Activated naive CD8-positive, alpha-beta T cell treated with anti-CD3 and anti-CD28 coated beads for 36 hours (primary cell): ENCODE measurements around the gene TMEM234. TPM values are rescaled to one million over a fixed set of nuclear protein-coding genes. Genes with fewer than 3 reads are reported as not detected.
A peak's percentile ranks its signal among the peaks of the same experiment; 100 is the strongest.

Source experiments
- DNase-seq: peaks from one replicate; pipeline ENCODE4 v3.0.0; 2021
- H3K27ac Mint-ChIP-seq: one replicate; pipeline ENCODE4 v1.8.0; 2022; ENCODE audit warnings: mild to moderate bottlenecking, moderate library complexity, mixed read lengths
- H3K27me3 Mint-ChIP-seq: one replicate; pipeline ENCODE4 v1.8.0; 2022; ENCODE audit warnings: mild to moderate bottlenecking, mixed read lengths
- H3K36me3 Mint-ChIP-seq: one replicate; pipeline ENCODE4 v1.8.0; 2021; ENCODE audit warnings: mild to moderate bottlenecking, mixed read lengths
- H3K4me1 Mint-ChIP-seq: one replicate; pipeline ENCODE4 v1.8.0; 2021; ENCODE audit warnings: mixed read lengths
- H3K4me3 Mint-ChIP-seq: one replicate; pipeline ENCODE4 v1.8.0; 2022; ENCODE audit warnings: mild to moderate bottlenecking, moderate library complexity, mixed read lengths
- H3K9me3 Mint-ChIP-seq: one replicate; pipeline ENCODE4 v1.8.0; 2022; ENCODE audit warnings: mixed read lengths
- total RNA-seq, 2 experiments: library from RNA; stranded (reverse); gene quantifications; one replicate each; pipeline ENCODE4 v1.2.3, GENCODE V29; 2021

Gene TMEM234
- total RNA-seq, 2 experiments from 2014 or later: 5.7 to 6.5 TPM

DNA sequence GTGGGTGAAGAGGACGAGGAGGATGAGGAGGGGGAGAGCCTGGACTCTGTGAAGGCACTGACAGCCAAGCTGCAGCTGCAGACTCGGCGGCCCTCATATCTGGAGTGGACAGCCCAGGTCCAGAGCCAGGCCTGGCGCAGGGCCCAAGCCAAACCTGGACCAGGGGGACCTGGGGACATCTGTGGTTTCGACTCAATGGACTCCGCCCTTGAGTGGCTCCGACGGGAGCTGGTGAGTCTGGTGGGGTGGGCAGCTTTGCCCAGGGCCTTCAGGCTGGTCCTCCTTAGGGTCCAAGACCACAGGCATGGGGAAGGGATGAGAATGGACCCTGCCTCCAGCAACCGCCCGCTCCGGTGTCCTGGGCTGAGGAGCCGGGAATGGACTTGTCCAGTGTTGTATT, 25.3 kb upstream of the TMEM234 start:
- Mint-ChIP-seq H3K4me3 (no peak overlapping the region), H3K27me3 (no peaks in the 10 kb centered on the region), H3K9me3 (no peaks in the 10 kb centered on the region), H3K27ac (peak overlapping the region; percentile 92), H3K36me3 (peaks cover 14% of the 10 kb centered on the region), H3K4me1 (peaks cover 47% of the 10 kb centered on the region)
- no peak for DNase-seq

DNA sequence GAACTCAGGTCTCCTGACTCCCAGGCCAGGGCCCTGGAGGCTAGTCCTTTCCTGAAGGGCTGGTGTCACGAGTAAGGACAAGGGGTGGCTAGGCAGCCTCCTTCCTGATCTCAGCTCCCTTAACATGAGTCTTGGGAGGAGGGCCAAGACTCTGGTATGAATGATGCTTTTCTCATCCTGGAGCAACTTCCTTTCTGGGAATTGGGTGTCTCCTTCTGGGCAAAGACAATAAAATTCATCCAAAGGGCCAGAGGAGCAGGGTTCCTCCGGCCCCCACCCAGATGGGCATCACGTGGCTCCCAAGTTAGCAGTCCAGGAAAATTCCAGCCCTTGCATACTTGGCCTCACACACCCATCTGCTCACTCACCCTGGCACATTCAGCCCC, 24.7 kb upstream of the TMEM234 start, which contains the start of gene FAM167B:
Gene FAM167B (plus strand): TSS at position 335 of the 386 bp plus-strand sequence. CDS start 200 bp downstream, outside the sequence.
- H3K36me3 Mint-ChIP-seq: peaks cover 8% of the 10 kb centered on the region
- H3K4me3 Mint-ChIP-seq: peak within 1 kb of the TSS; percentile 36
- peaks cover 50% of the 10 kb centered on the region for H3K4me1 Mint-ChIP-seq

DNA sequence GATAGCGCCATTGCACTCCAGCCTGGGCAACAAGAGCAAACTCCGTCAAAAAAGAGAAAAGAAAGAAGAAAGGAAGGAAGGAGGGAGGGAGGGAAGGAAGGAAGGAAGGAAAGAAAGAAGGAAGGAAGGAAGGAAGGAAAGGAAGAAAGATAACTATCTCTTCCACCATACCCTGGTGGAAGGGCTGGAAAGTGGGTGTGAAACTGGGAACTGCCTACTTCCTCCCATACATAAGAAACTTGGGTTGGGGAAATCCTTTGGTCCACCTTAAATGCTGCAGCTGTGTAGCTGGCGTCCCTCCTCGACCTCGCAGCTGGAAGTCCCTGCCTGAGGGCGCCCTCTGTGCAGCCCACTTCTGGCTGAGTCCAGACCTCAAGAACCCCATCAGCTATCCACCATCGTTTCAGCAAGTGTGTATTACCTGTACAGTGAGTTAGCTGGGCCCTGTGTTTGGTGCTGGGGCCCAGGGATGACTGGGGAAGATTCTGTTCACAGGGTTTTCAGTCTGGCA, 20.2 kb upstream of the TMEM234 start:
- Mint-ChIP-seq H3K36me3 (no peaks in the 10 kb centered on the region), H3K9me3 (no peaks in the 10 kb centered on the region), H3K27ac (peak overlapping the region; percentile 16), H3K4me1 (peaks cover 27% of the 10 kb centered on the region), H3K27me3 (no peaks in the 10 kb centered on the region), H3K4me3 (no peak overlapping the region)
- no peak for DNase-seq

More for the DNA sequence above, 24.7 kb upstream of the TMEM234 start, which contains the start of gene FAM167B:
- Mint-ChIP-seq H3K27ac (peak within 1 kb of the TSS; percentile 92), H3K9me3 (no peaks in the 10 kb centered on the region), H3K27me3 (no peaks in the 10 kb centered on the region)
- no peak for DNase-seq

DNA sequence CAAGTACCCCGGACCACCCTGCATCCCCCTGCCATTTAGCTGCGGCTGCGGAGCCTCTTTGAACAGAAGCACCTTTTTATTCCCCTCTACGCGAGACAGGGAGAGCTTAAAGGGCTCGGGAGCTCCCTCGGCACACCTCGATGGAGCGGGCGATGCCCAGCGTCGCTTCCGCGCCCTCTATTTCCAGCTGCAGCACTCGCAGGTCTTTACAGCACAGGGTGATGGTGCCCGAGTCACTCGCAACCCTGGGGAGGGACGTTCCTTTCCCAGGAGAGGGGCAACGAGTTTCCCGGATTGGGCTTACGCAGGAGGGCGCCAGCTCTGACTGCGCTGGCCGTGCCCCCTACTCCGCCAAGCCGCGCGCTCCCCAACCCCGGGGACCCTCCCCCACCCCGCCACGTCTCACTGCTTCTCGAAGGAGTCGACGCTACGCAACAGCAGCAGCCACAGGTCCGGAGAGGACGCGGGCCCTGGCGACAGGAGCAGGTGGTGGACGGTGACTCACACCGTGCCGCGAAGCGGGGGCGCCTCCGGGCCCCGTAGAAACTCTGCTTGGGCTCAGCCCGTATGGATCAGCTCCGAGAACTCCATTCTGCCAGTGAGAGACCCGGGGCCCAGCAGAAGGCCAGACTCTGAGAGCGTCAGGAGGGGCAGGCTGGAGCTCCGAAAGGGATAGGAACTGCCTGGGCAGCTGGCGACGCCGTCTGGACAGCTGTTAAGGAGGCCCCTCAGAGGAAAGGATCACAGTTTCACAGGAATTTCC, 19.0 kb upstream of the TMEM234 start:
- Mint-ChIP-seq H3K9me3 (no peaks in the 10 kb centered on the region), H3K27ac (peak overlapping the region; percentile 67), H3K4me3 (peak overlapping the region; percentile 81), H3K36me3 (no peaks in the 10 kb centered on the region), H3K4me1 (peaks cover 16% of the 10 kb centered on the region), H3K27me3 (no peaks in the 10 kb centered on the region)
- no peak for DNase-seq

DNA sequence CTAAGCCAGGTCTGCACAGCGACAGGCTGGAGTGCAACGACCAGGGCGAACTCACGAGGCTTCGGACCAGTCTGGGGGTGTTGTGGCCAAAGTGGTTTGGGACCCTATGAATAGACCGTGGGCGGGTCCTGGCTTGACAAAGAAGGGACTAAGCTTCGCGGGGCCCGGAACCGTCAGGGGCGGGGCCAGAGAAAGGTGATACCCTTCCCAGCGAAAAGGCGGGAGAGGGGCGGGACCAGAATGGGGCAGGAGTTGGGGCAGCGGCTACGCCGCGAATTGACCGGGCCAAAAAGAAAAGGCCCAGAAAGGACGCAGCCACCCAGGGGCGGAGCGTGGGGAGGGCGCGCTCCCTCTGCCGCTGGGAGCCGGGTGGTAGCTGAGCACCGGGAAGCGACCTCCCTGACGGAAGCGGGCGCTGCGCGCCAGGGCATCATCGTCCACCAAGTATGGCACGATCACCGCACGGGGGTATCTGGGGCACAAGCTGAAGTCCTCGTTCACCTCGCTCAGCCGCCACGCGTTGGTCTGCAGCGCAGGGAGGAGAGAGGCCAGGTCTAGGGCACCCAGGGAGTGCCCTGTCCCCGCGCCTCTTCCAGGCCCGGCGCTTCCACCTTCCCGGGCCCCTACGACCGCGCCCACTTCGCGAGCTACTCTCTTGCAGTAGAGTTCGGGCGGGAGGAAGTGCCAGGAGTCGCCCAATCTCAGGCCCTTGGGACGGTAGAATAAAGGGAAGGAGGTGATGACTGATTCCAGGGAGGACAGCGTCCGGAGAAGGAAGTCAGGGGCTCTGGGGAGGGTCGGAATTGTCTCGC, 18.2 kb upstream of the TMEM234 start:
- peaks cover 16% of the 10 kb centered on the region for H3K4me1 Mint-ChIP-seq
- no peaks in the 10 kb centered on the region for H3K27me3 Mint-ChIP-seq
- H3K36me3 Mint-ChIP-seq: no peaks in the 10 kb centered on the region
- H3K9me3 Mint-ChIP-seq: no peaks in the 10 kb centered on the region
- H3K4me3 Mint-ChIP-seq: peak overlapping the region; percentile 81
- DNase-seq: no peak
- H3K27ac Mint-ChIP-seq: peak overlapping the region; percentile 23

DNA sequence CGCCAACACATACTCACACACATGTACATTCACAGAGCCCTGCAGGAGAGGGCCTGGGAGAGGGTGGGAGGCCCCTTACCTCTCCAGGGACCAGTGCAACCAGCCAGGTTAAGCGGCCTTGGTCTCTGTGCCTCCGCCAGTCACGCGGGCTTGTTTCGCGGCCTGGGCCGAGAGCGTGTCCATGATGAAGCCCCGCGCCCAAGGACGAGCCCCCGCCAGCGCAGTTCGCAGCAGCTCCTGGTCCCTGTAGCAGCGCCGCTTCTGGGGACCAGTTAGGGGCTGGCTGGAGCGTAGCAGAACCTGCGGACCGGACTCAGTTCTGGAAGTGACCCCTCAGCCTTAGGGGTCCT, 17.6 kb upstream of the TMEM234 start:
- H3K4me1 Mint-ChIP-seq: peaks cover 16% of the 10 kb centered on the region
- peak overlapping the region; percentile 81 for H3K4me3 Mint-ChIP-seq
- H3K27ac Mint-ChIP-seq: no peak overlapping the region
- DNase-seq: no peak
- no peaks in the 10 kb centered on the region for H3K36me3 Mint-ChIP-seq
- no peaks in the 10 kb centered on the region for H3K27me3 Mint-ChIP-seq
- H3K9me3 Mint-ChIP-seq: no peaks in the 10 kb centered on the region

DNA sequence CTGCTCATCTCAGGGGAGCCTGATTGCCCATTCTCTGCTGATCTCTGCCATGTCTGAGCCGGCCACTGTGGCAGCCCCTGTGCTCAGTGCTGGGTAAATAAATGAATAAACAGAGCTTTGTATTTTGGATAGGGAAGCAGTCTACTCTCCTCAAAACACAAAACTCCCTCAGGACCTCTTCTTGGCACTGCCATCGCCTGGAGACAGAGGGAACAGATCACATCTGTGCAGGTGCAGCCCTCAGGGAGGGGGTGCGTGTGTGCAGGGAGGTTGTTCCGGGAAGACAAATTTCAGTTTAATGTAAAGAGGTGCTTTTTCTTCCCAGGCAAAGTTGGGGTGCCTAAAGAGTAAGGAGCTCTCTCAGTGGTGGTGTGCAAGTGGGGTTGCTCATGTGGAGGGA, 17.2 kb upstream of the TMEM234 start:
- peaks cover 16% of the 10 kb centered on the region for H3K4me1 Mint-ChIP-seq
- no peak overlapping the region for H3K27ac Mint-ChIP-seq
- H3K27me3 Mint-ChIP-seq: no peaks in the 10 kb centered on the region
- DNase-seq: no peak
- no peaks in the 10 kb centered on the region for H3K9me3 Mint-ChIP-seq
- H3K36me3 Mint-ChIP-seq: no peaks in the 10 kb centered on the region
- peak overlapping the region; percentile 22 for H3K4me3 Mint-ChIP-seq

DNA sequence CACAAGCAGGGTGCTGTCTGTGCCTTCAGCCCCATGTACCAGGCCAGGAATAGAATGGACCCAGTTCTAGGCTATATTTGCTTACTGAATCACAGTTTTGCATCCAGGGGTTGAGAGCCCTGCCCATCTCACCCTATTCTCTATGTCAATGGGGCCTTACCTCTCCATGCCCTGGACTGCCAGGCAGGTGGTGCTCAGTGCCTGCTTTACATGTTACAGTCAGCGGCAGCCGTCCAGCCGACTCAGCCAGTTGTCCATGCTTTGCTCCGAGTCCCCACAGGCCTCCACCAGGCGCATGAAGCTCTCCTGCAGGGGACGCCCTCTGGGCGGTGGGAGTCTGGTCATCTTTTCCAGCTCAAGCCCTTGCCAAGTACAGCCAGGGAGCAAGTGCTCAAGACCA, 12.6 kb upstream of the TMEM234 start:
- Mint-ChIP-seq H3K4me1 (no peaks in the 10 kb centered on the region), H3K36me3 (peaks cover 5% of the 10 kb centered on the region), H3K4me3 (no peak overlapping the region)

DNA sequence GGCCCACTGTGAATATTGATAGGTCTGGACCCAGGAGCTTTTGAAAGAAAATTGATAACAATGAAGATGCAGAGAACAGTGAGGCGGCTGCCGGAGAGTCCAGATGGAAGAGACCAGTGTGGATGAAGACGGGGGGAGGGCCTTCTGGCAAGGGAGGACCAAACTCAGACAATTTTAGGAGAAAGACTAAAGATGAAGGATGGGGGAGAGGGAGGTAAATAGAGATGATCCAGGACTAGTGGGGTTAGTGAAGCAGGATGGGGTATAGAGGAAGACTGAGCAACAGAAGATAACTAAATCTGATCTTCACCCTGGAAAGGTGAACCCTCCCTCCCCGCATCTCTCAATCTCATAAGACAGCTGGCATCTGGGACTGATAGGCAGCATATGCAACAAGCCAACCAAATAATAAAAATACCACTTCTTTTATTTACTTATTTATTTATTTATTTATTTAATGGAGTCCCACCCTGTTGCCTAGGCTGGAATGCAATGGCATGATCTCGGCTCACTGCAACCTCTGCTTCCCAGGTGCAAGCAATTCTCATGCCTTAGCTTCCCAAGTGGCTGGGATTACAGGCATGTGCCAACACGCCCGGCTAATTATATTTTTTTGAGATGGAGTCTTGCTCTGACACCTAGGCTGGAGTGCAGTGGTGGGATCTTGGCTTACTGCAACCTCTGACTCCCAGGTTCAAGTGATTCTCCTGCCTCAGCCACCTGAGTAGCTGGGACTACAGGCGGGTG, 10.6 kb upstream of the TMEM234 start:
- H3K27ac Mint-ChIP-seq: no peak overlapping the region
- H3K4me1 Mint-ChIP-seq: peaks cover 6% of the 10 kb centered on the region
- H3K9me3 Mint-ChIP-seq: no peaks in the 10 kb centered on the region
- H3K36me3 Mint-ChIP-seq: peaks cover 13% of the 10 kb centered on the region
- no peak overlapping the region for H3K4me3 Mint-ChIP-seq
- DNase-seq: no peak
- no peaks in the 10 kb centered on the region for H3K27me3 Mint-ChIP-seq

More for the DNA sequence above, 12.6 kb upstream of the TMEM234 start:
- Mint-ChIP-seq H3K27ac (no peak overlapping the region), H3K9me3 (no peaks in the 10 kb centered on the region), H3K27me3 (no peaks in the 10 kb centered on the region)
- DNase-seq: no peak

DNA sequence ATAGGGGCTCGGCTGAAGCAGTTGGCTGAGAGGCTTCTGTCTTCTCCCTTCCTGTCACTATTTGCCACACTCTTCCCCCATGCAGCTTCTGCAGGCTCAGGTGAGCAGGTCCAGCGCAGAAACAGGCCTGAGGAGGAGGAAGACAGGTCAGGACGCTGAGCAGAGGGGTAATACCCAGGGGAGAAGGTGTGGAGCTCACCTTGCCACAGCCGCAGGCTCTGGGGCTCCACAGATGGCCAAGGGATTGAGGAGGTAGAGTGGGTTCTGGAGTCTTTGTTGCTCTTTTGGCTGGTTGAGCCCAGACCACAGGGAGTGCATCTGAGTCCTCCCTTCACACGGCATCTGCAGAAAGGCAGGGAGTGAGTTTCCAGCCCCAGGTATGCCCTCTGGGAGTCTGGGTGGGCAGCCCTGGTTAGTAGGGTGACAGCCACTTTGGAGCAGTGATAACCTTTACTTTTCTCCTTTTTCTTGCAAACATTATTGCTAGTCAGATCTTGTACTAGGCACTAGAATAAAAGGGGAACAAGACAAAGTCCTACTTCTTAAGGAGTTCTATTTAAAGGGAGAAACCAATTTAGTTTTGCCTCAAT, 9.8 kb upstream of the TMEM234 start:
- Mint-ChIP-seq H3K36me3 (peaks cover 15% of the 10 kb centered on the region), H3K4me3 (no peak overlapping the region), H3K4me1 (peaks cover 7% of the 10 kb centered on the region), H3K9me3 (no peaks in the 10 kb centered on the region), H3K27ac (no peak overlapping the region), H3K27me3 (no peaks in the 10 kb centered on the region)
- DNase-seq: no peak

DNA sequence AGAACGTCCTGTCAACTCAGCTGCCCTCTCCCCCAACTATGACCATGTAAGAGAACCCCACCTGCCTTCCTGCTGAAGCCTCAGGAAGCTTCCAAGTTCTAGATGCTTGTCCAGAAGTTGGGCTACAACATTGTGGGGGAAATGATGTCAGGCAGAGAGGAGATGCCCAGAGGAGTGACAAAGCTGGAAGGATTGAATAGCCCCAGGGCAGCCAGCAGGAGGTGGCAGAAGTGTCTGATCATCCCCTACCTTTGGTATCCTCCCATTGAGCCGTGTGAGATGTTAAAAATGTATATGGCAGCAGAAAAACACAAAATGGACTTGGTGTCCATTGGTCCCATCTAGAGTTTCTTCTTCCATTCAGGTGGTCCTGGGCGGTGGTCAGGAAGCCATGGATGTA, 6.6 kb upstream of the TMEM234 start:
- no peak for DNase-seq
- Mint-ChIP-seq H3K27me3 (no peaks in the 10 kb centered on the region), H3K27ac (no peak overlapping the region), H3K9me3 (no peaks in the 10 kb centered on the region), H3K4me1 (peaks cover 16% of the 10 kb centered on the region), H3K4me3 (no peak overlapping the region), H3K36me3 (peaks cover 27% of the 10 kb centered on the region)

DNA sequence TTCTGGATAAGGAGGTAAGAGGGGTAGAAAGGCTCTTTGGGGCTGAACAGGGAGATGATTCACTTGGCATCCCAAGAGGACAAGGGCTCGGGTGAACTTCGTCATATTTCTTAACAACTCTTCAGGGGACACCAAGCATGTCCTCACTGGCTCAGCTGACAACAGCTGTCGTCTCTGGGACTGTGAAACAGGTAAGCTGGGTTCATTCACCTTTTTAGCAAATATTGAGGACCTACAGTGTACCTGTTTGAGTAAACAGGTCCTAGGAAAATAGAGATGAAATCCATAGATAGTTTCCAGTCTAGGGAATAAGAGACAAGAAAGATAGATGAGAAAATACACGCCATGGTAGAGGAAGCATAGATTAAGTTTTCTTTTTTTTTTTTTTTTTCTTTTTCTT, 2.1 kb upstream of the TMEM234 start:
- Mint-ChIP-seq H3K27me3 (no peaks in the 10 kb centered on the region), H3K27ac (peak overlapping the region; percentile 62), H3K4me1 (peaks cover 40% of the 10 kb centered on the region), H3K9me3 (no peaks in the 10 kb centered on the region), H3K4me3 (peak overlapping the region; percentile 93), H3K36me3 (peaks cover 33% of the 10 kb centered on the region)
- DNase-seq: no peak

DNA sequence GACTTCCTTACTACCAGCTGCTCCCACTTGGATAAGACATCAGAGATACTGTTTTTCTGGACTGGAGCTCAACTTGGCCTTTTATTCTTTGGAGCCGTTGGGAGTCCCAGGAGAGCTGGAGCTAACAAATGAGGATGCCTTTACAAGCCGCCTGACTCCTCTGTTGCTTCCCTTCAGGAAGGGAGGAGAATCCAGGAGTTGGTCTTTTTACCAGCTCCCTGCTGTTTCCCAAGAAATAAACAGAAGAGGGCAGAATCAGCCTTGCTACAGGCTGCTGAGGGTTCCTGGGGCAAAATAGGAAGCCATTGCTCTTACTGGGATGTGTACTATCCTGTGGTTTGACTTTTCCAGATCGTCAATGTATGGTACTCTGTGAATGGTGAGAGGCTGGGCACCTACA, 1.5 kb upstream of the TMEM234 start:
- no peak for DNase-seq
- H3K9me3 Mint-ChIP-seq: no peaks in the 10 kb centered on the region
- H3K27ac Mint-ChIP-seq: peak overlapping the region; percentile 96
- peak overlapping the region; percentile 93 for H3K4me3 Mint-ChIP-seq
- H3K36me3 Mint-ChIP-seq: peaks cover 28% of the 10 kb centered on the region
- no peaks in the 10 kb centered on the region for H3K27me3 Mint-ChIP-seq
- H3K4me1 Mint-ChIP-seq: peaks cover 38% of the 10 kb centered on the region

DNA sequence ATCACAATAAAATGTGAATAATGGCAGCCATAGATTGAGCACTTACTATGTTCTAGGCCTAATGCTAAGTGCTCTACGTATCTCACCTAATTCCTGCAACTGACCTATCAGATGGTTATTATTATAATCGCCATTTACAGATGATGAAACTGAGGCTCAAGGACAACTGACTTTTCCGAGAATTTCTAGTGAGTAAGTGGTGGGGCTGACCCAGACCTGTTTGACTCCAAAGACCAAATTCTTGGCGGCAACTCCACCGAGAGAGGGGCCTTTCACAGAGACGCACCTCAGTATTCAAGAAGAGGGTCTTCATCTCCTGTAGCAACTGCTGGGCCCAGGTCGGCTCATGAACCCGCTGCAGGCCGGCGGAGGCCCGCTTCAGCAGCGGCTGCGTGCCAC, 573 bp downstream of the TMEM234 start:
- H3K9me3 Mint-ChIP-seq: no peaks in the 10 kb centered on the region

More for the DNA sequence above, 573 bp downstream of the TMEM234 start:
- Mint-ChIP-seq H3K36me3 (peaks cover 23% of the 10 kb centered on the region), H3K27me3 (no peaks in the 10 kb centered on the region), H3K4me1 (peaks cover 32% of the 10 kb centered on the region), H3K4me3 (peak overlapping the region; percentile 93), H3K27ac (peak overlapping the region; percentile 96)
- DNase-seq: no peak
